Stimulated activated CD8-positive, alpha-beta memory T cell treated with anti-CD3 and anti-CD28 coated beads, Interleukin-12 subunit alpha, Interleukin-12 subunit beta, amount 100 ng/mL, for 4 hours (primary cell): ENCODE results near the gene LRTM1.

Experiments
- DNase-seq: peaks from one replicate; pipeline ENCODE4 v3.0.0-alpha.2; 2020; ENCODE audit warnings: low read depth

The LRTM1 gene

DNA sequence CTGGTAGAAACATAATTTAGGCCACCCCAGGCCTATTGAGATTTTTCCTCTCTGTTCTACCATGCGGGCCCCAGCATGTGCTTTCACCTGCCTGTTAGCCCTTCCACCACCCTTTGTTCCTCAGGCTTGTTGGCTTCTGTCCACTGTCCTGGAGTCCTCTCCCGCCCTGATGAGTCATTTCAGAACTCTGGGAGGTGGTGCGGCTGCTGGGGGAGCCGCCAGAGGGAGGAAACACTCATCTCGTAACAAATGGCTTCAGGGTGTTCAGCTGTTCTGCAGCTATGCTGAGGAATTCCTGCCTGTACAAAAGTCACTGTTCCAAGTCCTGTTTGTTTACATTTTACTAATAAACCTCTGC, 36.3 kb downstream of the LRTM1 start:
- no peak for DNase-seq

DNA sequence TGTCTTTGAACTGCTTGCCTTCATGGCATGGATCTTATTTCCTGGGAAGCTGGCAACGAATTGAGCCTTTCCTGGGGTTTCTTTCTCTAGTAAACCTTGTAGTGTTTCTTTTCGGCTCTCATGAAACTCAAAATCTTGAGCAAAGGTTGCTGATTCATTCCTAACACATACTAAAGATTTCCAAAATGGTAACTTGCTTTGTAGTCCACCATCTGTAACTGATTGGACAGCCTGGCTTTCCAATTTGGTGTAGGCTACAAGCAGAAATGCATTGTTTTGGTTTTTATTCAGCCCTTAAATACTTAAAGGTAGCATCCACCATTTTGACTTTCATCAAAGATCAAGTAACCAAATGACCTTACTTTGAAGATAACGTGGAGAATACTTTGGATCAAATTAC, 38.1 kb downstream of the LRTM1 start:
- DNase-seq = no peak

DNA sequence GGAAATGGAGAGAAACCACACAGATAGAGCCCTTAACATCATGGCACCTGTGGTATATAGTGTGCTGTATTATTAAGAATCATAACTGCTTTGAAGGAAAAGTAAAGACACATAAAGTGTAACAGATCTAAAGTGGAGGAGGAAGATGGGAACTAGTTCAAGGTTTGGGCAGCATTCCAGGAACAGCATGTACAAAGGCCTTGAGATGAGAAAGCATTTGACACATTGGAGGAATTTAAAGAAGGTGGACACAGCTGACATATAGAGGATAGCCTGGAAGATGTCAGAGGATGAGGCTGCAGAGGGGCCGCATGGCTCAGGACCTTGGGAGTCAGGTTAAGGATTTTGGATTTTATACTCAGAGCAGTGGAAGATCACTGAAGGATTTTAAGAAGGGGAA, 39.0 kb downstream of the LRTM1 start:
- no peak for DNase-seq

DNA sequence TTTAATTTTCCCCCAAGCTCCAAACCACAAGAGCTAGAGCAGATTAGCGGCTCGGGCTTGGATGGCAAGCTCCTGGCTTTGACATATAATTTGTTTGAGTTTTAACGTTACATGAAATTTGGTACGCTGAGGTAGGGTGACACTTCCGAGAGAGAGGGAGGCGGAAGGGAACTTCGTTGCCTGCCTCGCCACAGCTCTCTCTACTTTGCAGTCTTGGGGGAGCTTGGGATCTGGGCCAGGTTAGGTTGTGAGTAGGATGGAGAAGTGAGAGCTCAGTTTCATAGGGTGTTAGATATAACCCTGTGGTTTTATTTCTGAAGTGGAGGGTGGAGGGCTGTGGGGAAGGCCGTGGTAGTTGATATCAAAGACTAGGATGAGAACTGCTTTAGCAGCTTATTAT, 39.7 kb downstream of the LRTM1 start:
- DNase-seq = no peak

DNA sequence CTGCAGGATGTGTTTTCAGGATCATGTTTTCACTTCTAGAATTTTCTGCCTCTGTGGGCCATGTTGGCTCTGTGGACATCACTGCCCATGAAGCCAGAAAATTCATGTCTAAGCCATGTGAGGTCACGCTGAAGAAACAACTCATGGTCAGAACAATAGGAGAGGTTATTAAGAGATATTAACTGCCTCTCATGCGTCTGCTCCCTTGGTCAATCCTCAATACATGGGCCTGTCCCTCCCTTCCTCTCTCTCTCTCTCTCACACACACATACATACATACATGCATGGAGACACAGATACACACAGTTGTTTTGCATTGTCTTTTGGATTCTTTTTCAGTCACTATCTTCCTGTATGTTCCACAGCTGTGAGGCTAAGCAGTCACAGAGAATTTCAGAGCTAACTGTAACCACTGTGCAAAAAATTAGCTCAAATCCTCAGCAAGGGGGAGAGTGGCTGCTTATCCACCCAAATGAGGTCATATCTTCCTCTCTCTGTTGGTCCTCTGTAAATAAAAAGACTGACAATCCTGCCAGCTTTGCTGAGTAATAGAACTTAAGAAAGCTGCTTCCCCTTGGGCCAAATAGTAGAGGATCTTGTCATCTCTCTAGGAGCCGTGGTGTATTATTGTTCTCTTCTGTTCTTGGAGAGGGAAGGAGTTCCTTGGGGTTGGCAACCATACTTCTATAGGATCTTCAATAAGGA, 45.6 kb downstream of the LRTM1 start:
- no peak for DNase-seq

DNA sequence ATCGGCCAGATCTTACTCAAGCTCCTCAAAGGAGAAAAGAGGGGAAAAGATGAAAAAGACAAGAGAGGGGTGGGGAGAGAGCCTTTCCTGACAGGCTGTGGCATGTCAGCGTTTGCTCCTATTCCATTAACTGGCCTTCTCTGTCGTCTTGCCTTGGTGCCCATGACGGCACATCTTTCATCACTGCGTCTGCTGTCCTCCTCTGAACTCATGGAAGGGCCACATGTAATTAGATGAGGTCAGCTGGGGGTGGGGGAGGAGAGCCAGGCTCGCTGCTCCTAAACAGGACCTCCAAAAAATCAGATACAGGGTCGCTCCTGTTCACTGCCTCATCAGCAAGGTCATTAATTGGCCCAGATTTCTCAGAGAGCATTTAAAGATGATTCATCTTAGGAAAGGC, 49.7 kb downstream of the LRTM1 start:
- DNase-seq = no peak

DNA sequence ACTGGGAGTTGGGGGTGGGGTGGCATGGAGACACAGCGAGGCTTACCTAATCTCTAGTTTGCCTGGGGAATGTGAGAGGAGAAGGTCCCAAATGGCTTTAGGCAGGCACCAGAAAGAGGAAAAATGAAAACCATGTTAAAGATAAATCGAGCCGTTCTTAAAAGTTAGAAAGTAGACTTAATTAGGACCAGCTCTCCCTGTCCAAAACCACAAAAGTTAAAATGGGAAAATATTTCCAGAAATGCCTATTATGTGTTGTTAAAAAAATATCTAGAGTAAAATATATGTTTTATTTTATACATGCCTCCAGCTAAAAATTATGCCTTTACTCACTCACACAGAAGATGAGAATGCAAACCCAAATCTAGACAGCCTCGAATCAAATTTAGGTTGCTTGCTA, 50.1 kb downstream of the LRTM1 start:
- DNase-seq = no peak

DNA sequence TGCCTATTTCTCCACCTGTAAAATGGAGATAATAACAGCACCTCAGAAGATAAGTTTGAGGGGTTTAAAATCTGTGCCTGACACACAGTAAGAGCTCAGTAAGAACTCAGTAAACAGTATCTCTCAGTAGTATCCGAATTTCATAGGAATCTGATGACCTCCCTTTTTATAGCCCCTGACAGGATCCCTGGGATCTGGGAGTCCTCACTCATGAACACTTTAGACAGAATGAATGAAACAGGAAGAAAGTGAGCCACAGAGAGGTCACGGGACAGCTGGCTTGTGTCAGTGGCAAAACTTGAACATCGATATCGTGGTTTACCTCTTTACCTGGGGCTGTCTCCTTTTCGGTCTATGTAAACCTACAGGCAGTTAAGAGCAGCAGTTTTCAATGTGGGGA, 51.2 kb downstream of the LRTM1 start:
- no peak for DNase-seq

DNA sequence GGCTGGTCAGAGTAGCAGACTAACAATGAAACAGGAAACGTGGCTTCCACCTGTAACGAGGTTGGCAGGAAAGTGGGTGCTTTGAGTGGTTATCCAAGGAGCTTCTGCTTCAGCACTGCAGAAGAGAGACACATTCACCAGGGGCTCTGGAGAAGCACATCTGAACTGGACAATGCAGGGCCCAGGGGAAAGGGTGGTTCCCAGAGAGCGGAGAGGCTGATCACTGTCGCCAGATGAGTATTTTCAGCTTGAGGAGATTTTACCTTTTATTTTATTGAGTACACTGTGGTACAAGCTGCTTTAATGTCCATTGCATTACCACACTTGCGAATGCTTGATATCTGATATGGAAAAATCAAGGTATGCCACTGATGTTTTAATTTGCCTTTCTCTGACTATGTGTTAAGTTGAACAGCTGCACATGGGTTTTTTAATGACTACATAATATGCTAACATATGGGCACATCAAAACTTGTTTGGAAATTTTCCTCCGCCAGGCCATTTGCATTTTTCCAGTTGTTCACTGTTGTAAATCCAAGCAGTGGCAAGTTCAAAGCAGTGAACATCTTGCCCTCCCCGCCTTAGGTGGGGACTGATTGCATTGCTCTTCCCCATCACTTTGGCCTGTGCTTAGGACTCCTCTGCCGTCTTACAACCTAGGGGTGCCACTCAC, 52.1 kb downstream of the LRTM1 start:
- no peak for DNase-seq

DNA sequence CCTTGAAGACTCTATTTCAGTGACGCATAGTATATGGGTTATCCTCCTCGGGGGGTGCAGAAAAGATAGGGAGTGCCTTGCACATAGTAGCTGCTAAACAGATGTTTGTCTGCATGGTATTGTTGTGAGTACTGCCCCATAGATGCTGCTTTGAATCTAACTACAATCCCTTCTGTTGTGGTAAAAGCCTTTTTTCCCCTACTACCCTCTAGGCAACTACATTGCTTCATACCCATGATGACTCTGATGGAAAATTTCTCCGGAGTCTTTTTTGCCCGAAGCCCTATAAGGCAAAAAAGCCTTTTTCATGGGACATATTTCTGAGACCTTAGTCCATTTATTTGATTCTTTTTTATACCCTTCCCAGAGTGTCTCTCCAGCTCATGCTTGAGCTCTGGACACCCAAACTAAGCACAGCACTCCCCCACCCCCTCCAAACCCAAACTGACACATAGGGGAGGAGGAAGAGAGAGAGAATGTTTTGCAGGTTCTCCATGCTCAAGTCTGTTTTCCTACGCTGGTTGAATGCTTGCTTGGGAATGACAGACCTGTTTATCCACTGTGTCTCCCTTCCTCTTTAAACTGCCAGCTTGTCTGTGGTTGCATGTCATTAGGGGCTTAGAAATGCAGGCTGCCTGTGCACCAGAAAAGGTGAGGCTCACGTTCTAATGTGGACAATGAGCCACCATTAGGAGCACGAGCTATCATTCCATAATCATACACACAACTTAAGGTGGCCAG, 52.9 kb downstream of the LRTM1 start:
- no peak for DNase-seq

DNA sequence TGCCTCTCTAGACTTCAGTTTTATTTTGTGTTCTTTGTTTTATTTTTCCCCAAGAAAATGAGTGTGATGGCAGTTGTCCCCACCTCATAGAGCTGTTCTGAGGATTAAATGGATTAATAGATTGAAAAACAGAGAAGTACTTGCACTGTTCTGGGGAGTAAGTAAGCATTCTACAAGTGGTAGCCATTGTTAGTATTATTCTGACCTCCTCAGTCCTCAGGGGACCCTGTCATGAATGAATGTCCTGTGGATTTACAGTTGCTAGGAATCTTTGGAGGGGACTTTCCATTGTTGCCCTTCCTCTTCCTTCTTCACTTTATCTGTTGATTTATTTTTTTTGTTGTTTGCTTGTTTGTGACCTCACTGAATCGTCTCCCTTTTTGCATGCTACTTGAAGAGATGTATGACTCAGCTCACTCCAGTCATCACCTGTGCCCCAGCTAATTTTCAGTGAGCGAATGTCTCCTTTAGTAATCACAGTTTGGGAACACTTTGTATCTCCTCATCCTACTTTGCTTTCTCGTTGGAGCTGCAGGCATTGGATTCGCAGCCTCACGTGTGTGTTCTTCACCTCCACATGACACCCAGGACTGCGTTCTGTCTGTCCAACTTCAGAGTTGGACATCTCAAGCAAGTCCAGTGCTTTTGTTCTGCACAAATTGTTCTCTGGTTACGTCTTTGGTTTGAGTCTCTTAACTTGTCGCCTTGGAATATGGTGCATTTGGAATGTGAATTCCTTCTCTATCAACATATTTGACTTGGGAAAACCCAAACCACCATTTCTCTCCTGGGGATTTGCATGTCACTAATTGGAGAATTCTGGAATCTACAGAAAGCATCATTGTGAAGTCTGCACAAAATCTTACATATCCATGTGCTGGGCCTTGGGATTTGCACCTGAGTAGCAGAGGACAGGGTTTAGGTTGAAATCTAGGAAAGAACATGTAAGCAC, 54.5 kb downstream of the LRTM1 start:
- DNase-seq = no peak

DNA sequence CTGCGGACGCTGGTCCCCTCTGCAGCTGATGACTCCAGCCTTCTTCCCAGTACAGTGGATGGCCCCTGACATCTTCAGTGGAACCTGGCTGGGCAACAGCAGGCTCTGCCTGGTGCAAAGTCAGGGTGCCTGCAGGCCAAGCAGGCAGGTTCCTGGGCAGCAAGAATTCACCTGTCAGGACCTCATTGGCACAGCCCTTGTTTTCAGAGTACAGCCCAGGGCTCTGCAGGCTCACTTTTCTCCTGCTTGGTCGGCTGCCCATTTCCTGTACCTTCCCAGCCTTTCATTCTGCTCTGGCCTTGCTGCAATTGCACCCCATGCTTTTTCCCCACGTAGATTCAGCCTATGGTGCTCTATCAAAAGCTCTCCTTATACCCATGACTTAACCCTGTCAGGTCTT, 56.0 kb downstream of the LRTM1 start:
- no peak for DNase-seq

DNA sequence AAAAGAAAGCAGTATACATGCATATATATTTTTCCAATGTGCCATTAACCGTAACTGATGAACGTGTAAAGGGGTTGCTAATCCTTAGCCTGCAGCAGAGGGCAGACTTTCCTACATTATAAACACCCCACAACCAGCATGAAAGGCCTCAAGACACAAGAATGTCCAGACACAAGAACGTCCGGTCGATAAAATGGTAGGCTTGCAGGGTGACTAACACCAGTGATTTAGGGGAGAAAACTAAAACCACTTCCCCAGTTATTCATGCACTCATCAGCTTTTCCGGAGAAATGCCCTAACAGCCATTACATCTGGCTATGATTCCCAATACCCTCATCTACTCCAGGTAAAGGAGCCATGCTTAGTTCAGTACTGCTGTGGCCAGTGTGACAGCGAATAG, 57.4 kb downstream of the LRTM1 start:
- no peak for DNase-seq
